HFF-Myc (cell line): ENCODE measurements around the gene SLC25A13.

Experiments
- DNase-seq: peaks from one replicate; pipeline ENCODE4 v3.0.0-alpha.2; 2011; ENCODE audit warnings: low read depth; ENCODE audit errors: extremely low read depth
- H3K4me3 ChIP-seq: replicated peaks from 2 replicates; pipeline ENCODE4 v1.5.1; 2011; ENCODE audit warnings: low read depth, mild to moderate bottlenecking, control low read depth, low read length
- CTCF ChIP-seq: IDR thresholded peaks from 2 replicates; pipeline ENCODE4 v1.5.1; 2012; ENCODE audit warnings: mild to moderate bottlenecking, low read depth, low read length, control low read depth; ENCODE audit errors: missing control alignments

Gene SLC25A13

DNA sequence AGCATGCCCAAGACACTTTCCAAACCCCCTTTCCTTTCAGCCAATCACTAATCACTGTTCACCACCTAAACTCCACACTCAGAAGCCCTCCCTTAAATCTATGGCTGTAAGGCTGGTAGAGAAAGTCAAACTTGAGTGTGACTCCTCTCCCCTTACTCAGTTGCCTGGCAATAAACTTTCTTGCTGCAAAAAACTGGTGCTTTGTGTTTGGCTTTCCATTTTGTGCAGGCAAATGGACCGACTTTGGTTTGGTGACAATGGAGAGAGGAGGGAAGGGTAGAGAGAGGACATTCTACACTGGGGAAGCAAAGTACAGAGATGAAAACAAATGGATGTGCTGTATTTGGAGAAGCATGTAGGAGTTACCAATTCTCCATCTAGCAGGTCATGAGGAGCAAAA, 84.9 kb downstream of the SLC25A13 start:
- no peak overlapping the region for H3K4me3 ChIP-seq
- TF ChIP-seq CTCF = no peak
- DNase-seq = no peak

- TF ChIP-seq CTCF = no peak
- peak; percentile 83 for DNase-seq
- H3K4me3 ChIP-seq = no peak overlapping the region
These were observed 85.5 kb downstream of the SLC25A13 start for GRCh38 chr7:96236198-96237039.

DNA sequence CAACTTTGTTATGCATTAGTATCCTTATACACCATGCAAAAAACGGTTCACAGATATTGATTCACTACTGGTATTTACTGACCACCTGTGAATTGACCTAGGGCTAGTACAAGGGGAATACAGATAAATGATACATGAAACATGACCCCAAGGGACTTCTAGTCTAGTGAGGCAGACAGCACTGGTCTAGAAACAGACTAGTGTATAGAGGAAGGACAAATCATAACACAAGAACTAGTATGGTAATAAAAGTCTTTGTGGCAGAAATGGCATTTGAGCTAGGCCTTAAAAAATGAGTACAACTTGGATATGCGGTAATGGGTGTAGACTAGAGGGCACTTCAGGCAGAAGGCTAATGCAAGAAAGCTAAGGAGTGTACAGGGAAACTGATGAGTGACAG, 86.6 kb downstream of the SLC25A13 start:
- no peak overlapping the region for H3K4me3 ChIP-seq
- no peak for TF ChIP-seq CTCF
- DNase-seq = no peak

GRCh38 chr7:96233528-96234154, 88.3 kb downstream of the SLC25A13 start:
- no peak for TF ChIP-seq CTCF
- no peak for DNase-seq
- no peak overlapping the region for H3K4me3 ChIP-seq

GRCh38 chr7:96233084-96233483, 88.8 kb downstream of the SLC25A13 start:
- TF ChIP-seq CTCF = no peak
- no peak overlapping the region for H3K4me3 ChIP-seq
- no peak for DNase-seq

DNA sequence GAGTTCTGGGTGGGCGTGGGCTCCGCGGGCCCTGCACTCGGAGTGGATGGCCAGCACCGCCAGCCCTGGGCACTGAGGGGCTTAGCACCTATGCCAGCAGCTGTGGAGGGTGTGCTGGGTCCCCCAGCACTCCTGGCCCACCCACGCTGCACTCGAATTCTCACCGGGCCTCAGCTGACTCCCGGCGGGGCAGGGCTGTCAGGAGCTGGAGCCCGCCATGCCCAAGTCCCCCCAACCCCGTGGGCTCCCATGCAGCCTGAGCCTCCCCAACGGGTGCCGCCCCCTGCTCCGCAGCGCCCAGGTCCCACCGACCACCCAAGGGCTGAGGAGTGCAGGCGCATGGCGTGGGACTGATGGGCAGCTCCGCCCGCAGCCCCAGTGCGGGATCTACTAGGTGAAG, 93.1 kb downstream of the SLC25A13 start:
- no peak for DNase-seq
- no peak for TF ChIP-seq CTCF
- no peak overlapping the region for H3K4me3 ChIP-seq
